Neural progenitor cell (in vitro differentiated cells): Measurements from ENCODE around the gene PIK3C3. TPM values are rescaled to one million over a fixed set of nuclear protein-coding genes. Genes with fewer than 3 reads are reported as not detected.
"Not testable (repeated sequence)": the region's sequence is repeated elsewhere in the genome, so short reads cannot be mapped to it uniquely, and the experiment has no call there.

ENCODE experiments used
- DNase-seq: peaks from one replicate; pipeline ENCODE4 v3.0.0-alpha.2; 2016; ENCODE audit warnings: low spot score
- H2AFZ ChIP-seq: fragments of 200-600 bp; sonication (generic); replicated peaks from 2 replicates; pipeline ENCODE4 v1.6.1; 2016; ENCODE audit warnings: antibody characterized with exemption
- H3F3A ChIP-seq: fragments of 200-600 bp; sonication (generic); 2 replicates; pipeline ENCODE4 v1.6.1; 2016; ENCODE audit warnings: antibody characterized with exemption, low read depth
- H3K27ac ChIP-seq: fragments of 200-600 bp; sonication (generic); 2 replicates; pipeline ENCODE4 v1.5.1; 2016; ENCODE audit warnings: mild to moderate bottlenecking
- H3K27me3 ChIP-seq: fragments of 200-600 bp; sonication (generic); 2 replicates; pipeline ENCODE4 v1.6.1; 2016; ENCODE audit warnings: mild to moderate bottlenecking, moderate library complexity
- H3K36me3 ChIP-seq: fragments of 200-600 bp; sonication (generic); 2 replicates; pipeline ENCODE4 v1.5.1; 2016
- H3K4me1 ChIP-seq: fragments of 200-600 bp; sonication (generic); 2 replicates; pipeline ENCODE4 v1.6.1; 2016; ENCODE audit warnings: mixed run types
- H3K4me2 ChIP-seq: fragments of 200-600 bp; sonication (generic); 2 replicates; pipeline ENCODE4 v1.6.1; 2016
- H3K4me3 ChIP-seq: fragments of 200-600 bp; sonication (generic); 2 replicates; pipeline ENCODE4 v1.5.1; 2016
- H3K79me2 ChIP-seq: fragments of 200-600 bp; sonication (generic); 2 replicates; pipeline ENCODE4 v1.6.1; 2016; ENCODE audit warnings: low read depth
- H3K9ac ChIP-seq: fragments of 200-600 bp; sonication (generic); 2 replicates; pipeline ENCODE4 v1.6.1; 2016
- H3K9me3 ChIP-seq: fragments of 200-600 bp; sonication (generic); 2 replicates; pipeline ENCODE4 v1.5.1; 2016; ENCODE audit warnings: low read depth
- H4K20me1 ChIP-seq: fragments of 200-600 bp; sonication (generic); 2 replicates; pipeline ENCODE4 v1.6.1; 2016; ENCODE audit warnings: low read depth
- H3K27ac Mint-ChIP-seq: 3 replicates; pipeline ENCODE4 v1.8.0; 2021; ENCODE audit warnings: mixed read lengths
- H3K27me3 Mint-ChIP-seq: 2 replicates; pipeline ENCODE4 v1.8.0; 2022; ENCODE audit warnings: low read depth, mild to moderate bottlenecking, inconsistent platforms, moderate library complexity, mixed read lengths; ENCODE audit not compliant: insufficient read depth
- H3K36me3 Mint-ChIP-seq: 3 replicates; pipeline ENCODE4 v1.8.0; 2021; ENCODE audit warnings: mixed read lengths
- H3K4me1 Mint-ChIP-seq: 3 replicates; pipeline ENCODE4 v1.8.0; 2021; ENCODE audit warnings: mixed read lengths
- H3K4me3 Mint-ChIP-seq: 3 replicates; pipeline ENCODE4 v1.8.0; 2021; ENCODE audit warnings: mild to moderate bottlenecking, moderate library complexity, mixed read lengths
- H3K9me3 Mint-ChIP-seq: 3 replicates; pipeline ENCODE4 v1.8.0; 2020; ENCODE audit warnings: mixed read lengths
- CTCF ChIP-seq: fragments of 200-600 bp; sonication (generic); IDR thresholded peaks from 2 replicates; pipeline ENCODE4 v1.5.1; 2017; ENCODE audit warnings: antibody characterized with exemption, mild to moderate bottlenecking
- EZH2 ChIP-seq: fragments of 200-600 bp; sonication (generic); IDR thresholded peaks from 2 replicates; pipeline ENCODE4 v1.6.1; 2017; ENCODE audit warnings: antibody characterized with exemption, mild to moderate bottlenecking, moderate library complexity
- EZH2phosphoT487 ChIP-seq: fragments of 200-600 bp; sonication (generic); IDR thresholded peaks from 2 replicates; pipeline ENCODE4 v1.6.1; 2017; ENCODE audit warnings: antibody characterized with exemption
- total RNA-seq: library from RNA; depleted of rRNA; stranded (reverse); fragments of >200 nt; gene quantifications from 2 replicates; pipeline ENCODE4 v1.2.3, GENCODE V29; 2015; ENCODE audit warnings: low replicate concordance

The PIK3C3 gene
- total RNA-seq, 1 donor from 2014 or later, result 87.0 TPM

GRCh38 chr18:42107691-42108450 is 152.8 kb downstream of the PIK3C3 start:
- H2AFZ ChIP-seq, result peak overlapping the region; percentile 67
- H3K4me3 Mint-ChIP-seq, result peak overlapping the region; percentile 50
- no peaks in the 10 kb centered on the region for H3K36me3 ChIP-seq
- H3K79me2 ChIP-seq, result no peaks in the 10 kb centered on the region
- peaks cover 40% of the 10 kb centered on the region for H3K4me1 ChIP-seq
- peaks cover 10% of the 10 kb centered on the region for H3F3A ChIP-seq
- H3K27me3 ChIP-seq, result no peaks in the 10 kb centered on the region
- peaks cover 13% of the 10 kb centered on the region for H3K27me3 Mint-ChIP-seq
- H3K27ac ChIP-seq, result no peak overlapping the region
- H3K4me3 ChIP-seq, result no peak overlapping the region
- no peak overlapping the region for H3K9ac ChIP-seq
- peaks cover 56% of the 10 kb centered on the region for H3K4me1 Mint-ChIP-seq
- peaks cover 12% of the 10 kb centered on the region for H3K9me3 Mint-ChIP-seq
- peaks cover 2% of the 10 kb centered on the region for H3K36me3 Mint-ChIP-seq
- peak overlapping the region; percentile 44 for H3K4me2 ChIP-seq
- H4K20me1 ChIP-seq, result no peaks in the 10 kb centered on the region
- peak; percentile 27 for DNase-seq
- H3K9me3 ChIP-seq, result no peaks in the 10 kb centered on the region
- no peak for TF ChIP-seq EZH2
- TF ChIP-seq CTCF, result no peak
- H3K27ac Mint-ChIP-seq, result peak overlapping the region; percentile 95

DNA sequence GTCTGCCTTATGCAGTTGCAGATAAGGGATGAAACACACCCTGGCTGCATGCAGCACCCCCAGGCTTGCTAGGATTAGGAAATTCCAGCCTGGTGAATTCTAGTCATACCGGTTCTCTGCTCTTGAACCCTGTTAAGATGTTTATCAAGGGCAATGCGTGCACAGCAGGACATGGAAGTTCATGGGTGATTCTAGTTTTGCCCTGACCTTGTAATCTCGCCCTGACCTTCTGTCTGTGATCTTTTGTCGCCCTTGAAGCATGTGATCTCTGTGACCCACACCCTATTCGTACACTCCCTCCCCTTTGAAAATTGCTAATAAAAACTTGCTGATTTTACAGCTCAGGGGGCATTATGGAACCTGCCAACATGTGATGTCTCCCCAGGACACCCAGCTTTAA is 157.1 kb downstream of the PIK3C3 start:
- Mint-ChIP-seq H3K9me3 (peaks cover 13% of the 10 kb centered on the region), H3K27me3 (peaks cover 13% of the 10 kb centered on the region), H3K4me1 (peaks cover 35% of the 10 kb centered on the region)
- H3K27ac ChIP-seq, H3K9ac ChIP-seq, H3K9me3 ChIP-seq, DNase-seq, H4K20me1 ChIP-seq, H3K27ac Mint-ChIP-seq, H3K4me2 ChIP-seq, H3K4me3 Mint-ChIP-seq, H3K79me2 ChIP-seq, H3K27me3 ChIP-seq, H3K4me3 ChIP-seq, H3K36me3 ChIP-seq, H3K36me3 Mint-ChIP-seq, H3F3A ChIP-seq, H2AFZ ChIP-seq: not testable (repeated sequence)
- peaks cover 18% of the 10 kb centered on the region for H3K4me1 ChIP-seq

DNA sequence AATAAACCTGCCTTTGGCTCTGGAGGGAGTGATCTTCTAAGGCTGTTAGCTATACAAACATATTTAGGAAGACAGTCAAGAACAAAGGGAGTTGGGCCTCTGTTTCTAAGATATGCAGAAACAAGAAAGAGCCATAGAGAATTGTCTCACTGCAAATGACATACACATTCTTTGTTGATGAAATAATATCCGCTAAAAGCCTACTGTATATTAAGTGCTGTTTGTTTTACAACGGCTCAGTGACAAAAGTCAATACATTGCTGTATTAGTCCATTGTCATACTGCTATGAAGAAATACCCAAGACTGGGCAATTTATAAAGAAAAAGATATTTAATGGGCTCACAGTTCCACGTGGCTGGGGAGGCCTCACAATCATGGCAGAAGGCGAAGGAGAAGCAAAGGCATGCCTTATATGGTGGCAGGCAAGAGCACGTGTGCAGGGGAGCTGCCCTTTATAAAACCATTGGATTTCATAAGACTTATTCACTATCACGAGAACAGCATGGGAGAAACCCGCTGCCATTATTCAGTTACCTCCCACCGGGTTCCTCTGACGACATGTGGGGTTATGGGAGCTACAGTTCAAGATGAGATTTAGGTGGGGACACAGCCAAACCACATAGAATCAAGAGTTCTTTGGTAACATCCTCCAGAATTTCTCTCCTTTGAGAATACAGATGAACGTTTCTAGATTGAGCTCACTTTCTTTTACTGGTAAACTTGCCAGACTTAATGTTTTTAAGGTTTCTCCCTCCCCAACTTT is 157.8 kb downstream of the PIK3C3 start:
- Histone ChIP-seq H3K27ac (no peak overlapping the region), H3K9me3 (no peaks in the 10 kb centered on the region), H3K9ac (no peak overlapping the region), H4K20me1 (no peaks in the 10 kb centered on the region), H3K79me2 (no peaks in the 10 kb centered on the region), H3K4me3 (no peak overlapping the region), H2AFZ (no peak overlapping the region), H3K4me1 (peaks cover 11% of the 10 kb centered on the region), H3K27me3 (no peaks in the 10 kb centered on the region), H3K36me3 (no peaks in the 10 kb centered on the region), H3F3A (peaks cover 8% of the 10 kb centered on the region), H3K4me2 (no peak overlapping the region)
- TF ChIP-seq EZH2phosphoT487 (no peak), CTCF (no peak), EZH2 (no peak)
- no peak overlapping the region for H3K27ac Mint-ChIP-seq
- no peak overlapping the region for H3K4me3 Mint-ChIP-seq
- peaks cover 2% of the 10 kb centered on the region for H3K36me3 Mint-ChIP-seq
- peaks cover 13% of the 10 kb centered on the region for H3K9me3 Mint-ChIP-seq
- DNase-seq, result no peak
- peaks cover 13% of the 10 kb centered on the region for H3K27me3 Mint-ChIP-seq
- peaks cover 28% of the 10 kb centered on the region for H3K4me1 Mint-ChIP-seq
